ENCODE measurements around the gene JUND. TPM values are rescaled to one million over a fixed set of nuclear protein-coding genes. Genes with fewer than 3 reads are reported as not detected.

JUND gene
- total RNA-seq, 2 donors from 2014 or later = 521 to 844 TPM

DNA sequence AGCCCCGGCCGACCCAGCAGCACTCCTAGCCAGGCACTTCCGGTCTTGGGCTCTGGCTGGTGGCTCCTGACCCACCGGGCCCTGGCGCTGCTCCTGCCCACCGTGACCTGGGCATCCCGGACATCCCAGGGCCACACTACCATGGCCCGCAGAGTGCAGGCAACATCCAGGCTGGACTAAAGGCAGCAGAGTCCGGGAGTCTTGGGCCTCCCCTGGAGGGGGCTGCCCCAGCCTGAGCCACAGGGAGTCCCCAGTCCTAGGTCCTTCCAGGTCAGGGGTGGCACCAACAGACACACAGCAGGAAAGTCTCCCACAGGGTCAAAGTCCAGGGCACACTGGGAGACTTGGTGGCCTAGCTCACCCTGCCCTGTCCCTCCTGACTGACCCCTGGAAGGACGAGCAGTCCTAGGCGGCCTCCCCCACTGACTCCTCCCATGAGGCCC lies 30.7 kb upstream of the JUND start:
- intact Hi-C loops (cut with DNase I) = no loop called here
- no peak overlapping the region for H3K4me3 ChIP-seq
- TF ChIP-seq POLR2AphosphoS5 (IDR thresholded peaks at IDR 0.05) = no peak
- no peak for TF ChIP-seq POLR2A (IDR thresholded peaks at IDR 0.05)
- TF ChIP-seq, protein P1, sequence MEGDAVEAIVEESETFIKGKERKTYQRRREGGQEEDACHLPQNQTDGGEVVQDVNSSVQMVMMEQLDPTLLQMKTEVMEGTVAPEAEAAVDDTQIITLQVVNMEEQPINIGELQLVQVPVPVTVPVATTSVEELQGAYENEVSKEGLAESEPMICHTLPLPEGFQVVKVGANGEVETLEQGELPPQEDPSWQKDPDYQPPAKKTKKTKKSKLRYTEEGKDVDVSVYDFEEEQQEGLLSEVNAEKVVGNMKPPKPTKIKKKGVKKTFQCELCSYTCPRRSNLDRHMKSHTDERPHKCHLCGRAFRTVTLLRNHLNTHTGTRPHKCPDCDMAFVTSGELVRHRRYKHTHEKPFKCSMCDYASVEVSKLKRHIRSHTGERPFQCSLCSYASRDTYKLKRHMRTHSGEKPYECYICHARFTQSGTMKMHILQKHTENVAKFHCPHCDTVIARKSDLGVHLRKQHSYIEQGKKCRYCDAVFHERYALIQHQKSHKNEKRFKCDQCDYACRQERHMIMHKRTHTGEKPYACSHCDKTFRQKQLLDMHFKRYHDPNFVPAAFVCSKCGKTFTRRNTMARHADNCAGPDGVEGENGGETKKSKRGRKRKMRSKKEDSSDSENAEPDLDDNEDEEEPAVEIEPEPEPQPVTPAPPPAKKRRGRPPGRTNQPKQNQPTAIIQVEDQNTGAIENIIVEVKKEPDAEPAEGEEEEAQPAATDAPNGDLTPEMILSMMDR (IDR thresholded peaks at IDR 0.05) = no peak
- no peaks in the 10 kb centered on the region for H3K4me1 ChIP-seq (replicated peaks)
- 89% methylated on average over 11 of the region's 11 CpGs for whole genome bisulfite sequencing
- no peak for DNase-seq (ENCODE audit: low spot score)
- H3K36me3 ChIP-seq = peaks cover 0 to 18% of the 10 kb centered on the region in 2 donors
- H3K9me3 ChIP-seq = no peaks in the 10 kb centered on the region
- no peak overlapping the region for H3K27ac ChIP-seq
- H3K27me3 ChIP-seq (replicated peaks; ENCODE audit: insufficient read depth) = no peaks in the 10 kb centered on the region

DNA sequence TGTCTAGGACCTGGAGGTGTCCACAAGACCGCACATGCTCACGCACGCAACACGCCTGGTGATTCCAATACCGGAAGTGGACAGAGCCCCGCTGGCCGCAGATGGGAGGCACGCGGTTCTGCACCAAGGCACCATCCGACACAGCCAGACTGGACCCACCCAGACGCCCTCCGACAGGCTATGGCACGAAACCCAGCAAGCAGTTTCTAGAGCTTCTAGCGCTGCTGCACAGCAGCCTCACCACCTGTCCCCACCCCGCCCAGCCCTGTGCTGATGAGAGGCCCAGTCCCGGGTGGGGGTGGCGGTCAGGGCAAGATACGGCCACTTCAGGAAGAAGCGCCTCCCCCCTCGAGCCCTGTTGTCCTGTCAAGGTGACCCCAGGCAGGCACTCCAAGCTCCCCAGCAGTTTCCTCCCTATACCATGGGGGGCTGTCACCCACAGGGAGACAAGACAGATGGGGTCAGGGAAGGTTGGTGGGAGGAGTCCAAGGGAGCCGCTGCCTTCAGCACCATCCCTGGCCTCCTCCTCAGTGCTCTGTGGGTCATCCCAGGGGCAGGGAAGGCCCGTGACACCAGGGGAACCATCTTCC lies 30.2 kb upstream of the JUND start:
- DNase-seq (ENCODE audit: low spot score) = no peak
- no peaks in the 10 kb centered on the region for H3K27me3 ChIP-seq (replicated peaks; ENCODE audit: insufficient read depth)
- H3K36me3 ChIP-seq = peaks cover 0 to 18% of the 10 kb centered on the region in 2 donors
- TF ChIP-seq, protein P1 (IDR thresholded peaks at IDR 0.05) = no peak
- TF ChIP-seq POLR2AphosphoS5 (IDR thresholded peaks at IDR 0.05) (no peak), POLR2A (IDR thresholded peaks at IDR 0.05) (no peak)
- 96% methylated on average over 22 of the region's 22 CpGs for whole genome bisulfite sequencing
- intact Hi-C loops (cut with DNase I) = no loop called here
- no peaks in the 10 kb centered on the region for H3K9me3 ChIP-seq
- no peak overlapping the region for H3K4me3 ChIP-seq
- no peaks in the 10 kb centered on the region for H3K4me1 ChIP-seq (replicated peaks)
- no peak overlapping the region for H3K27ac ChIP-seq

DNA sequence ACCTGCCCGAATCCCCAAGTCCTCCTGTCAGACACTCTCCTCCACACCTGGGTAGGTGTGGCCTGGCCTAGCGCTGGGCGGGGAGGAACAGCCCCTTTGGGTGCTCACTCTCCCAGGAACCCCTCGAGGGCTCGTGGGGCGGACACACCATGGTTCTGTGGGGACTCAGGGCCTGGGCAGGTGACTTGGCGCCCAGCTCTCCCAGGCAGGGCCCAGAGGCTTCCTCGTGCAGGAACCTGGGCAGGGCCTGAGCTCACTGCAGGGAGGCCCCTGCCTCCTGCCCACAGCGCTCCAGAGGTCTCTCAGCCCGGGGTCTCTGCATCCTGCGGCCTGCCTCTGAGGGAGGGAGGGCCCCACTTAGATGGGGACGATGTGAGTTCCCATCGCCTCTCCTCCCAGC lies 29.5 kb upstream of the JUND start:
- WGBS = 81% methylated on average over 11 of the region's 13 CpGs
- TF ChIP-seq, protein P1 (IDR thresholded peaks at IDR 0.05) = no peak
- no peak for TF ChIP-seq POLR2AphosphoS5 (IDR thresholded peaks at IDR 0.05)
- no peak for TF ChIP-seq POLR2A (IDR thresholded peaks at IDR 0.05)
- DNase-seq (ENCODE audit: low spot score) = no peak

DNA sequence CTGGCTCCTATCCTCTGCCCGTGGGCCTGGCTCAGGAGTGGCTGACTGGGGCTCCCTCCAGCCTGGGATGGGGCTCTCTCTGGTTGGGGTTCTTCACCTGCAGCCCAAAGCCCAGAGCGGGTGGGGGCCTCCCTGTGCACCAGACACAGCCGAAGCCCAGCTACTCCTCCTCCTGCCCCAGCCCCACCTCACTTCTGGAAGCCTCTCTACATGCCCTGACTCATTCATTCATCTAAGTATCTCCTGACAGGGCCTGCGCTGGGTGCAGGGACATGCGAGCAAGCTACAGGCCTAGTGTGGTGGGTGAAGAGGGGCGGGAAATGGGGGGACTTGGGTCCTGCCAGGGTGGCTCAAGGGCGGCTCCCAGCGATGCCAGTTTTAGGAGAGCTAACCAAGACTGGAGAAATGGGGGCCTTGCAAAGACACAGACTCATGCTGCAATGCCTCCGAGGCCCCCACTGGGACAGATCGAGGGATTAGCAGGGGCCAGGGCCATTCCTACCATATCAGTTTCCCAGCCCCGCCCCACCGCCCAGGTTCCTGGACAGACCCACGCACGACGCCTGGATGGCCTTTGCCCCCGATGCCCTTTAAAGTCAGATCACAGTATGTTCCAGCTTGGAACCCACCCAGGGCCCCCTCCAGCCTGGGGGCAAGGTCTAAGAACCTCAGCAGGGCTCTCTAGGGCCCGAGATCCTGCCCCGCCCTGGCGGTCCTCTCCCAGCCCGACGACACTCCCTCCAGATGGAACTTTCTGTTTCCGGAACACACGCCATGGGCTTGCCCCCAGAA lies 28.9 kb upstream of the JUND start:
- intact Hi-C loops (cut with DNase I) = no loop called here
- Histone ChIP-seq H3K9me3 (no peaks in the 10 kb centered on the region), H3K27me3 (replicated peaks; ENCODE audit: insufficient read depth) (no peaks in the 10 kb centered on the region), H3K36me3 (peaks cover 0 to 18% of the 10 kb centered on the region in 2 donors), H3K27ac (no peak overlapping the region), H3K4me1 (replicated peaks) (no peaks in the 10 kb centered on the region), H3K4me3 (no peak overlapping the region)
- DNase-seq (ENCODE audit: low spot score) = no peak
- WGBS = 86% methylated on average over 22 of the region's 23 CpGs
- no peak for TF ChIP-seq POLR2A (IDR thresholded peaks at IDR 0.05)
- TF ChIP-seq POLR2AphosphoS5 (IDR thresholded peaks at IDR 0.05) = no peak
- TF ChIP-seq, protein P1 (IDR thresholded peaks at IDR 0.05) = no peak

More for the DNA sequence above, 29.5 kb upstream of the JUND start:
- no peak overlapping the region for H3K27ac ChIP-seq
- no peaks in the 10 kb centered on the region for H3K4me1 ChIP-seq (replicated peaks)
- H3K27me3 ChIP-seq (replicated peaks; ENCODE audit: insufficient read depth) = no peaks in the 10 kb centered on the region
- H3K36me3 ChIP-seq = peaks cover 0 to 18% of the 10 kb centered on the region in 2 donors
- intact Hi-C loops (cut with DNase I) = no loop called here
- no peak overlapping the region for H3K4me3 ChIP-seq
- no peaks in the 10 kb centered on the region for H3K9me3 ChIP-seq

All from prostate gland (tissue), 2 donors.